Panc1 (cell line): Measurements from ENCODE around the gene OSBPL9. TPM values are rescaled to one million over a fixed set of nuclear protein-coding genes. Genes with fewer than 3 reads are reported as not detected.

ENCODE experiments used
- ATAC-seq: fragments of 200-7000 bp; cut with Tn5 transposase; 2 replicates; pipeline ENCODE4 v1.9.1; 2020; ENCODE audit warnings: mild to moderate bottlenecking, moderate library complexity
- BruUV-seq: library from RNA; stranded (reverse); fragments of 400-500 nt; replicated peaks from 2 replicates; lab custom pipeline; 2021; lab: Mats Ljungman, UMichigan
- CTCF ChIA-PET: fragments of 300-600 bp; sonication (Branson Sonifier 250); formaldehyde crosslinking; loops from one replicate; lab custom pipeline; 2022; ENCODE audit warnings: antibody characterized with exemption; lab: Charles Lee
- POLR2A ChIA-PET: fragments of 300-600 bp; sonication (Branson Sonifier 250); formaldehyde crosslinking; loops from one replicate; lab custom pipeline; 2022; ENCODE audit warnings: antibody characterized with exemption; lab: Charles Lee
- DNase-seq: peaks from one replicate; pipeline ENCODE4 v3.0.0-alpha.2; 2010; ENCODE audit warnings: low read depth, low spot score
- H3K27ac ChIP-seq: 2 replicates; pipeline ENCODE4 v1.5.1; 2011; ENCODE audit warnings: mild to moderate bottlenecking, low read length, inconsistent platforms
- H3K27me3 ChIP-seq: fragments of 200-500 bp; sonication (Bioruptor generic); 2 replicates; pipeline ENCODE4 v1.6.0; 2014; ENCODE audit warnings: low read length, inconsistent platforms; ENCODE audit not compliant: control insufficient read depth, insufficient read depth
- H3K36me3 ChIP-seq: fragments of 200-500 bp; sonication (Bioruptor generic); 2 replicates; pipeline ENCODE4 v1.5.1; 2014; ENCODE audit warnings: inconsistent platforms, mild to moderate bottlenecking, low read length, moderate library complexity; ENCODE audit not compliant: control insufficient read depth, insufficient read depth
- H3K4me1 ChIP-seq: 2 replicates; pipeline ENCODE4 v1.5.1; 2011; ENCODE audit warnings: inconsistent platforms, mild to moderate bottlenecking, low read length, moderate library complexity; ENCODE audit not compliant: control insufficient read depth, insufficient read depth
- H3K4me3 ChIP-seq, 2 experiments: 2 replicates each; pipeline ENCODE4 v1.5.1; 2011 to 2012; ENCODE audit warnings: low read depth in 2 of 2, low read length in 2 of 2, mild to moderate bottlenecking in 2 of 2, inconsistent platforms in 1 of 2, moderate library complexity in 1 of 2
- H3K9me3 ChIP-seq: fragments of 200-500 bp; sonication (Bioruptor generic); 2 replicates; pipeline ENCODE4 v1.5.1; 2014; ENCODE audit warnings: low read depth, mild to moderate bottlenecking, inconsistent platforms, low read length, moderate library complexity; ENCODE audit not compliant: control insufficient read depth, insufficient read depth
- CTCF ChIP-seq: fragments of 450-650 bp; IDR thresholded peaks from 2 replicates; pipeline ENCODE4 v1.5.1; 2017; ENCODE audit warnings: mild to moderate bottlenecking
- POLR2AphosphoS5 ChIP-seq: IDR thresholded peaks from 2 replicates; pipeline ENCODE4 v1.6.1; 2012; ENCODE audit warnings: mild to moderate bottlenecking, low read depth, low read length, moderate library complexity
- SIN3A ChIP-seq: IDR thresholded peaks from 2 replicates; pipeline ENCODE4 v1.6.1; 2012; ENCODE audit warnings: low read depth, mild to moderate bottlenecking, low read length, moderate library complexity, borderline replicate concordance; ENCODE audit not compliant: insufficient read depth
- TCF7L2 ChIP-seq: IDR thresholded peaks from 2 replicates; pipeline ENCODE4 v1.6.1; 2011; ENCODE audit warnings: mild to moderate bottlenecking, low read depth, low read length, inconsistent platforms
- in situ Hi-C: cut with HindIII; loops from 2 replicates; pipeline ENCODE4 v1.10.0; 2016; ENCODE audit warnings: low sequenced_read_pairs, low pct_unique_long_range_greater_than_20kb
- intact Hi-C: fragments of 100-400 bp; cut with micrococcal nuclease; formaldehyde crosslinking; loops from one replicate; pipeline ENCODE4 v1.10.0; 2022; ENCODE audit not compliant: unreplicated experiment
- total RNA-seq: library from RNA; stranded (reverse); gene quantifications from one replicate; pipeline ENCODE4 v1.2.1, GENCODE V29; 2021; ENCODE audit not compliant: unreplicated experiment
- TF ChIP-seq, protein P1 (sequence below), 2 experiments: IDR thresholded peaks; 2 replicates each; pipeline ENCODE4 v1.6.1; 2011 to 2012; ENCODE audit warnings: low read depth in 2 of 2, control low read depth in 1 of 2, low read length in 1 of 2, mild to moderate bottlenecking in 1 of 2, moderate library complexity in 1 of 2; ENCODE audit not compliant: insufficient read depth in 1 of 2

Gene OSBPL9
- total RNA-seq, 1 experiment from 2014 or later = 85.5 TPM

GRCh38 chr1:51652599-51652998 lies 35.7 kb downstream of the OSBPL9 start:
- TF ChIP-seq SIN3A (no peak), CTCF (no peak), POLR2AphosphoS5 (no peak), TCF7L2 (no peak)
- TF ChIP-seq, protein P1, sequence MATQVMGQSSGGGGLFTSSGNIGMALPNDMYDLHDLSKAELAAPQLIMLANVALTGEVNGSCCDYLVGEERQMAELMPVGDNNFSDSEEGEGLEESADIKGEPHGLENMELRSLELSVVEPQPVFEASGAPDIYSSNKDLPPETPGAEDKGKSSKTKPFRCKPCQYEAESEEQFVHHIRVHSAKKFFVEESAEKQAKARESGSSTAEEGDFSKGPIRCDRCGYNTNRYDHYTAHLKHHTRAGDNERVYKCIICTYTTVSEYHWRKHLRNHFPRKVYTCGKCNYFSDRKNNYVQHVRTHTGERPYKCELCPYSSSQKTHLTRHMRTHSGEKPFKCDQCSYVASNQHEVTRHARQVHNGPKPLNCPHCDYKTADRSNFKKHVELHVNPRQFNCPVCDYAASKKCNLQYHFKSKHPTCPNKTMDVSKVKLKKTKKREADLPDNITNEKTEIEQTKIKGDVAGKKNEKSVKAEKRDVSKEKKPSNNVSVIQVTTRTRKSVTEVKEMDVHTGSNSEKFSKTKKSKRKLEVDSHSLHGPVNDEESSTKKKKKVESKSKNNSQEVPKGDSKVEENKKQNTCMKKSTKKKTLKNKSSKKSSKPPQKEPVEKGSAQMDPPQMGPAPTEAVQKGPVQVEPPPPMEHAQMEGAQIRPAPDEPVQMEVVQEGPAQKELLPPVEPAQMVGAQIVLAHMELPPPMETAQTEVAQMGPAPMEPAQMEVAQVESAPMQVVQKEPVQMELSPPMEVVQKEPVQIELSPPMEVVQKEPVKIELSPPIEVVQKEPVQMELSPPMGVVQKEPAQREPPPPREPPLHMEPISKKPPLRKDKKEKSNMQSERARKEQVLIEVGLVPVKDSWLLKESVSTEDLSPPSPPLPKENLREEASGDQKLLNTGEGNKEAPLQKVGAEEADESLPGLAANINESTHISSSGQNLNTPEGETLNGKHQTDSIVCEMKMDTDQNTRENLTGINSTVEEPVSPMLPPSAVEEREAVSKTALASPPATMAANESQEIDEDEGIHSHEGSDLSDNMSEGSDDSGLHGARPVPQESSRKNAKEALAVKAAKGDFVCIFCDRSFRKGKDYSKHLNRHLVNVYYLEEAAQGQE (IDR thresholded peaks at IDR 0.05; ENCODE audit: insufficient read depth in 1 of 2, low read depth in 2 of 2, low read length in 1 of 2) = no peak
- no peaks in the 10 kb centered on the region for H3K27me3 ChIP-seq
- no peak overlapping the region for H3K27ac ChIP-seq
- peaks cover 19% of the 10 kb centered on the region for H3K4me1 ChIP-seq
- H3K36me3 ChIP-seq = no peaks in the 10 kb centered on the region
- no TSS peak for BruUV-seq
- H3K4me3 ChIP-seq = no peak overlapping the region
- intact Hi-C loops = no loop called here
- ChIA-PET CTCF (no interaction called here), POLR2A (no interaction called here)
- H3K9me3 ChIP-seq = no peaks in the 10 kb centered on the region
- in situ Hi-C loops = no loop called here
- DNase-seq (no peak), ATAC-seq (no peak)

GRCh38 chr1:51653127-51653526 lies 36.2 kb downstream of the OSBPL9 start:
- Histone ChIP-seq H3K27me3 (no peaks in the 10 kb centered on the region), H3K36me3 (no peaks in the 10 kb centered on the region), H3K4me3 (no peak overlapping the region), H3K9me3 (no peaks in the 10 kb centered on the region), H3K4me1 (peaks cover 14% of the 10 kb centered on the region), H3K27ac (no peak overlapping the region)
- no peak for DNase-seq
- ChIA-PET CTCF (no interaction called here), POLR2A (no interaction called here)
- BruUV-seq = no TSS peak
- TF ChIP-seq SIN3A = no peak
- TF ChIP-seq, protein P1 (IDR thresholded peaks at IDR 0.05; ENCODE audit: insufficient read depth in 1 of 2, low read depth in 2 of 2, low read length in 1 of 2) = no peak
- TF ChIP-seq POLR2AphosphoS5 = no peak
- TF ChIP-seq CTCF = no peak
- TF ChIP-seq TCF7L2 = no peak
- intact Hi-C loops = no loop called here
- ATAC-seq = no peak
- in situ Hi-C loops = no loop called here
